Breast epithelium (tissue), 4 donors: Measurements from ENCODE around the gene WWTR1. TPM values are rescaled to one million over a fixed set of nuclear protein-coding genes. Genes with fewer than 3 reads are reported as not detected.
A peak's percentile ranks its signal among the peaks of the same experiment; 100 is the strongest.

Source experiments
- DNase-seq, 2 donors: peaks; one replicate each; pipeline ENCODE4 v3.0.0-alpha.2; 2019; ENCODE audit warnings: low spot score in 2 of 2
- H3K27ac ChIP-seq, 2 donors: fragments of 200-600 bp; sonication (generic) in 1 of 2; one replicate each; pipeline ENCODE4 v1.5.1; 2016 to 2019; ENCODE audit warnings: mild to moderate bottlenecking in 1 of 2
- H3K27me3 ChIP-seq, 2 donors: fragments of 200-600 bp; sonication (generic) in 1 of 2; one replicate each; pipeline versions ENCODE4 v1.5.1 to v1.6.0; 2017 to 2019; ENCODE audit warnings: control low read depth in 1 of 2, mild to moderate bottlenecking in 1 of 2
- H3K36me3 ChIP-seq: fragments of 200-600 bp; one replicate; pipeline ENCODE4 v1.5.1; 2019
- H3K4me1 ChIP-seq, 2 donors: fragments of 200-600 bp; sonication (generic); one replicate each; pipeline ENCODE4 v1.5.1; 2016 to 2019; ENCODE audit warnings: control low read depth in 1 of 2
- H3K4me3 ChIP-seq, 3 donors: fragments of 200-600 bp; sonication (generic); 1 replicate in 2 of 3; 2 replicates in 1 of 3; pipeline ENCODE4 v1.5.1; 2016 to 2019; ENCODE audit warnings: mild to moderate bottlenecking in 3 of 3, moderate library complexity in 2 of 3
- H3K9me3 ChIP-seq, 2 donors: fragments of 200-600 bp; sonication (generic) in 1 of 2; one replicate each; pipeline ENCODE4 v1.5.1; 2016 to 2019; ENCODE audit warnings: control low read depth in 1 of 2
- POLR2A ChIP-seq: fragments of 450-650 bp; IDR thresholded peaks from one replicate; pipeline ENCODE4 v1.6.1; 2016; ENCODE audit warnings: antibody characterized with exemption, mild to moderate bottlenecking, moderate library complexity
- POLR2AphosphoS5 ChIP-seq, 3 donors: sonication (generic); formaldehyde crosslinking; IDR thresholded peaks; one replicate each; pipeline ENCODE4 v1.6.1; 2017; ENCODE audit warnings: antibody characterized with exemption in 3 of 3
- intact Hi-C: fragments of 100-400 bp; cut with DNase I; formaldehyde crosslinking; loops from one replicate; pipeline ENCODE4 v1.15.1; 2023; ENCODE audit warnings: low total_unique reads
- total RNA-seq, 3 donors: library from RNA; depleted of rRNA; stranded (reverse); fragments of >200 nt; gene quantifications; one replicate each; pipeline ENCODE4 v1.1.0, GENCODE V29; 2016
- TF ChIP-seq, protein P1 (sequence below), 3 donors: fragments of 450-650 bp; IDR thresholded peaks; one replicate each; pipeline ENCODE4 v1.5.1; 2016 to 2017; ENCODE audit warnings: antibody characterized with exemption in 3 of 3, mild to moderate bottlenecking in 3 of 3, moderate library complexity in 3 of 3

Gene WWTR1
- total RNA-seq, 3 donors from 2014 or later: 53.6 to 98.2 (median 91.4) TPM

DNA sequence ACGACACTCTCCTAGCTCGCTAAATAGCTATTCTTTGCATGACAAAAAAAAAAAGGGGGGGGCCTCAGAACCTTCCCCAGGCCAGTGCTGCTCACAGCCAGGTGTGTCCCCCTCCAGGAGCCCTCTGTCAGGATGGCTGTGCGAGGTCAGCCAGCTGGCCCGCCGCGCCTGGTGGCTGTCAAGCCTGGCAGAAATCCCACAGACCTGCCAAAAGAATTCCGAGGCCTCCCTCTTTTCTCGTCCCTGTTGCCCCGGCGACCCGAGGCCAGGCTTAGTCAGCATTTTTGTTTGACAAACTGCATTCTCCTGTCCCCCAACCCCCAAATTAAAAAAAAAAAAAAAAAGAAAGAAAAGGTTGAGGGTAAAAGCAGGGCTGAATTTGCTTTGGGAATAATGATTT is 121.4 kb downstream of the WWTR1 start:
- TF ChIP-seq, protein P1, sequence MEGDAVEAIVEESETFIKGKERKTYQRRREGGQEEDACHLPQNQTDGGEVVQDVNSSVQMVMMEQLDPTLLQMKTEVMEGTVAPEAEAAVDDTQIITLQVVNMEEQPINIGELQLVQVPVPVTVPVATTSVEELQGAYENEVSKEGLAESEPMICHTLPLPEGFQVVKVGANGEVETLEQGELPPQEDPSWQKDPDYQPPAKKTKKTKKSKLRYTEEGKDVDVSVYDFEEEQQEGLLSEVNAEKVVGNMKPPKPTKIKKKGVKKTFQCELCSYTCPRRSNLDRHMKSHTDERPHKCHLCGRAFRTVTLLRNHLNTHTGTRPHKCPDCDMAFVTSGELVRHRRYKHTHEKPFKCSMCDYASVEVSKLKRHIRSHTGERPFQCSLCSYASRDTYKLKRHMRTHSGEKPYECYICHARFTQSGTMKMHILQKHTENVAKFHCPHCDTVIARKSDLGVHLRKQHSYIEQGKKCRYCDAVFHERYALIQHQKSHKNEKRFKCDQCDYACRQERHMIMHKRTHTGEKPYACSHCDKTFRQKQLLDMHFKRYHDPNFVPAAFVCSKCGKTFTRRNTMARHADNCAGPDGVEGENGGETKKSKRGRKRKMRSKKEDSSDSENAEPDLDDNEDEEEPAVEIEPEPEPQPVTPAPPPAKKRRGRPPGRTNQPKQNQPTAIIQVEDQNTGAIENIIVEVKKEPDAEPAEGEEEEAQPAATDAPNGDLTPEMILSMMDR (IDR thresholded peaks at IDR 0.05): no peak
- TF ChIP-seq POLR2AphosphoS5 (IDR thresholded peaks at IDR 0.05) (no peak), POLR2A (no peak)
- DNase-seq: peak in 1 of 2 donors; percentile 53
- no peaks in the 10 kb centered on the region for H3K27me3 ChIP-seq
- no peaks in the 10 kb centered on the region for H3K36me3 ChIP-seq
- no peaks in the 10 kb centered on the region for H3K4me1 ChIP-seq
- H3K27ac ChIP-seq: peak overlapping the region; percentile 54 to 79
- no peak overlapping the region for H3K4me3 ChIP-seq
- intact Hi-C loops: no loop called here
- no peaks in the 10 kb centered on the region for H3K9me3 ChIP-seq

DNA sequence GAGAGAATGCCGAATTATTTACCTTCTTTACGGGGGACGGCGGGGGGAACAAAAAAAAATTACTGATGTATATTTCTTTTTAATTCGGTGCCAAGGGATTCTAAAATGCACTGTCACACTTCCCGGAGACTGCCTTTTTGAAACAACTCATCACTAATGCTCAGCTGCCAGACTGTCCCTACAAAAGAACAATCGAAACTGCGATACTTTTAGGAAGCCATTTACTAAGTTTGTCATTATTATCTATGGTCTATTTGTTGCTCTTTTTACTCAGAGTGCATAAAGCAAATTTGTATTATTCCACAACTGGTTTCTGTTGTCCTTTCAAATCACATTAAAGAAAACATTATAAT is 122.5 kb downstream of the WWTR1 start:
- Histone ChIP-seq H3K27ac (peak overlapping the region; percentile 79 to 81), H3K27me3 (no peaks in the 10 kb centered on the region), H3K4me3 (peak overlapping the region in 2 of 3 donors; percentile 18 to 33), H3K36me3 (no peaks in the 10 kb centered on the region), H3K4me1 (no peaks in the 10 kb centered on the region), H3K9me3 (no peaks in the 10 kb centered on the region)
- TF ChIP-seq POLR2AphosphoS5 (IDR thresholded peaks at IDR 0.05): no peak
- TF ChIP-seq, protein P1 (IDR thresholded peaks at IDR 0.05): no peak
- no peak for TF ChIP-seq POLR2A
- DNase-seq: no peak
- intact Hi-C loops: no loop called here

DNA sequence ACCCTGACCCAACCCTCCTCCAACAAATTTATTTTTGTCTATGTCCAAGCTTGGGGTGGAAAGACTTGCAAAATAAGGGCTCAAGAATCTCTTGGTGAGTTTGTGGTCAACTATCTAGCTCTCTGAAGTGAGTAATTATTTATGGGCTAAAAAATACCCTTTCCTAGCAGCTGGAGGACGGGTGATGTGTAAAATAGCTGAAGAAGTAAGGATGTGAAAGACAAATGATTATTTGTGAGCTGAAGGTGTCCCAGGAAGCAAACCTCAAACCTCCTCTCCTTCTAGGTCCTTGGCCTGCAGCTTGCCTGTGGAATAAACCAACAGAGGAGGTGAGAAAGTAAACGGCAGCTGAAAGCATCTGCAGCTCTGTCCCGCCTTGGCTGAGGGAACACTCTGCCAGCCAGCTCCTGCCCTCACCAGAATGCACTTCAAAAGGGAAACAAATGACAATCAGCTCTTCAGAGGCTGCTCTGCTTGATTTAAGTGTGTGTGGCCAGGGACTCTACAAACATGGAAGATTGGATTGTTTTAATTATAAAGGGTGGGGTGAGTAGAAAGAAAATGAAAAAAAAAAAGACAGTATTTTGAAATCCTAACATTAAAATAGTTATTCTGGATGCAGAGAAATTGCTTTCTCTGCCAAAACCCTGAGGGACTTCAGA is 123.0 kb downstream of the WWTR1 start:
- intact Hi-C loops: no loop called here
- H3K36me3 ChIP-seq: no peaks in the 10 kb centered on the region
- TF ChIP-seq, protein P1 (IDR thresholded peaks at IDR 0.05): no peak
- TF ChIP-seq POLR2AphosphoS5 (IDR thresholded peaks at IDR 0.05): no peak
- no peak for TF ChIP-seq POLR2A
- no peaks in the 10 kb centered on the region for H3K9me3 ChIP-seq
- DNase-seq: peak; percentile 53 to 62
- H3K27me3 ChIP-seq: no peaks in the 10 kb centered on the region
- no peaks in the 10 kb centered on the region for H3K4me1 ChIP-seq
- H3K27ac ChIP-seq: peak overlapping the region; percentile 79 to 81
- H3K4me3 ChIP-seq: peak overlapping the region in 2 of 3 donors; percentile 18 to 33

DNA sequence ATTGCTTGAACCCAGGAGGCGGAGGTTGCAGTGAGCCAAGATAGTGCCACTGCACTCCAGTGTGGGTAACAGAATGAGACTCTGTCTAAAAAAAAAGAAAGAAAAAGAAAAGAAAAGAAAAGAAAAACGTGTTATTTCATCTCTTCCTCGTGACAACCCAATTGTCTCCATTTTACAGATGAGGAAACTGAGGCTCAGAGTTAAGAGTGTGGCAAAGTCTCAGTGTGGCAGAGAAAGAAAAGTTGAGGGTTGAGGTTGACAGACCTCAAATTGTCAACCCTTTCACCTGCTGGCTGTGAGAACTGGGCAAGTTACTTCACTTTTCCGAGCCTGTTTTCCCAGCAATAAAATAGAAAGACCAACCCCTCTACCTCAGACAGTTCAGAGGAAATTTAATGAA is 123.7 kb downstream of the WWTR1 start:
- TF ChIP-seq, protein P1 (IDR thresholded peaks at IDR 0.05): no peak
- TF ChIP-seq POLR2AphosphoS5 (IDR thresholded peaks at IDR 0.05) (no peak), POLR2A (no peak)
- Histone ChIP-seq H3K27me3 (no peaks in the 10 kb centered on the region), H3K27ac (peak overlapping the region; percentile 79 to 81), H3K9me3 (no peaks in the 10 kb centered on the region), H3K4me1 (no peaks in the 10 kb centered on the region), H3K36me3 (no peaks in the 10 kb centered on the region), H3K4me3 (no peak overlapping the region)
- intact Hi-C loops: no loop called here
- DNase-seq: no peak

DNA sequence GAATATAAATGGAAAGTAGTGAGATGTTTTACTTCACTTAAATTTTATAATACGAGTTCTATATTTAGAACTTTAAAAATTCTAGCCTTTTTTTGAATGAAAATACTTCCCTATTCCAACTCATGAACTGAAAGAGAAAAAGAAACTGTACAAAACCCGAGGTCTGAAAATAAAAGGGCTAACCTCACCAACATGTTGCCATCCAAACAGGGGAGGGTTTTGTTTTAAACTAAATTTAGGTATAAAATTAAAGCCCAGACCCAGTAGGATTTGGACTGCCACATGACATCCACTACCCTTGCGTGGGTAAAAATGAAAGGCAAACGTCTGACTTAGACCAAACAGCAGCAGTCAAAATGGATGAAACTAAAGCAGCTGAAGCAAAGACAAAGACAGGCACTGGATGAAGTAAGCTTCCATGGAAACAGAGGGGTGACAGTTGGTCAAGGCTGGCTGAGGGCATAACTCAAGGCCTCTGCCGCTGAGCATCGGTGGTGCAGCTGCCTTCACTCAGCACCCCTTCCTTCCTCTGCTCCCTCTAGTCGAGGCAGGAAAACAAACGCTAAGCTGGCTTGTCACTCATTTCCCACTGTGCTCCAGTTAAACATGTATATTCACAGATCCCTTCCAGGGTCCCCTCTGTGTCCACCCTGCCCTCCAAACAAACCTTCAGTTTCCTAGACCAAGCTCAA is 125.2 kb downstream of the WWTR1 start:
- DNase-seq: no peak
- Histone ChIP-seq H3K4me3 (no peak overlapping the region), H3K4me1 (no peaks in the 10 kb centered on the region), H3K27ac (peak overlapping the region; percentile 70 to 79), H3K9me3 (no peaks in the 10 kb centered on the region), H3K27me3 (no peaks in the 10 kb centered on the region), H3K36me3 (no peaks in the 10 kb centered on the region)
- intact Hi-C loops: no loop called here
- TF ChIP-seq, protein P1 (IDR thresholded peaks at IDR 0.05): no peak
- TF ChIP-seq POLR2AphosphoS5 (IDR thresholded peaks at IDR 0.05) (no peak), POLR2A (no peak)
